Glutamatergic neuron (in vitro differentiated cells): ENCODE measurements around the gene TBC1D30. TPM values are rescaled to one million over a fixed set of nuclear protein-coding genes. Genes with fewer than 3 reads are reported as not detected.

ENCODE experiments used
- DNase-seq: peaks from one replicate; pipeline ENCODE4 v3.0.0; 2022
- H3K27ac Mint-ChIP-seq: one replicate; pipeline ENCODE4 v1.8.0; 2020; ENCODE audit warnings: mild to moderate bottlenecking, mixed read lengths, inconsistent platforms; ENCODE audit not compliant: unreplicated experiment
- H3K27me3 Mint-ChIP-seq: one replicate; pipeline ENCODE4 v1.8.0; 2020; ENCODE audit warnings: mild to moderate bottlenecking, moderate library complexity, mixed read lengths, inconsistent platforms; ENCODE audit not compliant: unreplicated experiment
- H3K36me3 Mint-ChIP-seq: one replicate; pipeline ENCODE4 v1.8.0; 2020; ENCODE audit warnings: mild to moderate bottlenecking, mixed read lengths, inconsistent platforms; ENCODE audit not compliant: unreplicated experiment
- H3K4me1 Mint-ChIP-seq: one replicate; pipeline ENCODE4 v1.8.0; 2020; ENCODE audit warnings: mild to moderate bottlenecking, low read depth, mixed read lengths, inconsistent platforms; ENCODE audit not compliant: unreplicated experiment
- H3K4me3 Mint-ChIP-seq: one replicate; pipeline ENCODE4 v1.8.0; 2020; ENCODE audit warnings: mild to moderate bottlenecking, mixed read lengths, inconsistent platforms; ENCODE audit not compliant: unreplicated experiment
- H3K9me3 Mint-ChIP-seq: one replicate; pipeline ENCODE4 v1.8.0; 2020; ENCODE audit warnings: mild to moderate bottlenecking, moderate library complexity, mixed read lengths, inconsistent platforms; ENCODE audit not compliant: unreplicated experiment
- total RNA-seq: library from RNA; stranded (reverse); fragmentation: NEBNext Ultra II Directional; extraction: Animal tissue kit (Norgen Biotek cat#: 25700); gene quantifications from one replicate; pipeline ENCODE4 v1.2.1, GENCODE V29; 2021; ENCODE audit not compliant: unreplicated experiment
- TF ChIP-seq, protein P1 (sequence below): fragments of 200-600 bp; sonication (generic); IDR thresholded peaks from one replicate; pipeline ENCODE4 v1.5.0; 2021; ENCODE audit not compliant: partially characterized antibody, unreplicated experiment

The TBC1D30 gene
- total RNA-seq, 1 donor from 2014 or later, result 15.2 TPM

DNA sequence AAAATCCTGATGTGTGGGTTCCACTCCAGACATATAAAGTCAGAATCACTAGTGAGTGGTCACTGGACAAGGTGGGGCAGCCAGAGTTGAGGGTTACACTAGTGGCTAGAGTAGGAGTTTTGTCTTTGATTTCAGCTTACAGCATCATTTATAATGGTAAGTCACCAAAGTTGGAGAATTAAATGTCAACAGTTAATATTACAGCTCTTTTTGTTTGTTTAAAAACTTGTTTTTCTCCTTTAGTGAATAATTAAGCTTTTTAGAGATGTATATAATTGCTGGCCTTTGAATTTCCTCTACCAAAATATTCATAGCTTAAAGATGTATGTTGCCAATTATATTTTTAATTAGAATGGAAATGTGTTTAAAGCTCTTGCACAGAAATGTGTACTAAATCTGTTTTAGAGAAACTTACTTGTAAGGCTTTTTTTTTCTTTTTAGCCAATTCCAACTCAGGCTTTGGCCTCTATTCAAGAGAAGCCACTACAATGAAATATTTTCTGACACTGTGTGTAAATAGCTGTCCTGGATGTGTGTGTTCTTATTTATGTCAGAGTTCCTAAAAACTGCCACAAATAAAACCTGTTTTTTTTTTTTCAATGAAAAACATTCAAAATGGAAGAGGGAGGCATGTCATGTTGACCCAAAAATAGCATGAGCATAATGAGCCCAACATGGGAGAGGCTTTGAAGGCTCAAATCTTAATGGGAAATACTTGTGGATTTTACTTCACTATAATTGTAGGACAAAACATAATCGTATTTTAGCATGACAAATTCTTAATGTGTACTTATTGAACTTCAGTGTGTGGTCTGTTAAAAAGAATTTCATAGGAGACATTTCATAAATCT is 92.2 kb downstream of the TBC1D30 start:
- H3K36me3 Mint-ChIP-seq, result no peaks in the 10 kb centered on the region

DNA sequence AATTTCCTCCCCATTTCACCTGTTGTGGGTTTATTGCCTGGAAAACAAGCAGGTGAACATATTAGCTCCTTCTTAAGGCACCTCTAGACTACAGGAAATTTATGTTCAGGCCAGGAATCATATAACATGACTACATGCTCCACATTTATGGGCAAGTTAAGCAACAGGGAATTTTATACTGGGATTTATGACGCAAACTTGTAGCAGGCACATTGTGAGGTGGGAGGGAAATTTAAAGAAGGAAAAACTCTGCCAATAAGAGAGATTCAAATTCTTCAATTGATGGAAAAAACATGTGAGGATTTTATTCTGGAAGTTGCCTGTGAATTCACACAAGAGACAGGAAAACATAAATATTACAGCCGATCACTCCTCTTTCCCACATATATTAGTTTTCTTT is 93.9 kb downstream of the TBC1D30 start:
- H3K9me3 Mint-ChIP-seq, result no peaks in the 10 kb centered on the region
- no peaks in the 10 kb centered on the region for H3K36me3 Mint-ChIP-seq
- no peak overlapping the region for H3K27ac Mint-ChIP-seq
- no peak for DNase-seq
- no peaks in the 10 kb centered on the region for H3K27me3 Mint-ChIP-seq
- no peaks in the 10 kb centered on the region for H3K4me1 Mint-ChIP-seq
- no peak overlapping the region for H3K4me3 Mint-ChIP-seq
- TF ChIP-seq, protein P1, sequence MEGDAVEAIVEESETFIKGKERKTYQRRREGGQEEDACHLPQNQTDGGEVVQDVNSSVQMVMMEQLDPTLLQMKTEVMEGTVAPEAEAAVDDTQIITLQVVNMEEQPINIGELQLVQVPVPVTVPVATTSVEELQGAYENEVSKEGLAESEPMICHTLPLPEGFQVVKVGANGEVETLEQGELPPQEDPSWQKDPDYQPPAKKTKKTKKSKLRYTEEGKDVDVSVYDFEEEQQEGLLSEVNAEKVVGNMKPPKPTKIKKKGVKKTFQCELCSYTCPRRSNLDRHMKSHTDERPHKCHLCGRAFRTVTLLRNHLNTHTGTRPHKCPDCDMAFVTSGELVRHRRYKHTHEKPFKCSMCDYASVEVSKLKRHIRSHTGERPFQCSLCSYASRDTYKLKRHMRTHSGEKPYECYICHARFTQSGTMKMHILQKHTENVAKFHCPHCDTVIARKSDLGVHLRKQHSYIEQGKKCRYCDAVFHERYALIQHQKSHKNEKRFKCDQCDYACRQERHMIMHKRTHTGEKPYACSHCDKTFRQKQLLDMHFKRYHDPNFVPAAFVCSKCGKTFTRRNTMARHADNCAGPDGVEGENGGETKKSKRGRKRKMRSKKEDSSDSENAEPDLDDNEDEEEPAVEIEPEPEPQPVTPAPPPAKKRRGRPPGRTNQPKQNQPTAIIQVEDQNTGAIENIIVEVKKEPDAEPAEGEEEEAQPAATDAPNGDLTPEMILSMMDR, result no peak

More for the DNA sequence above, 92.2 kb downstream of the TBC1D30 start:
- Mint-ChIP-seq H3K9me3 (no peaks in the 10 kb centered on the region), H3K4me3 (no peak overlapping the region), H3K27ac (no peak overlapping the region), H3K4me1 (no peaks in the 10 kb centered on the region), H3K27me3 (no peaks in the 10 kb centered on the region)
- TF ChIP-seq, protein P1, result no peak
- no peak for DNase-seq

DNA sequence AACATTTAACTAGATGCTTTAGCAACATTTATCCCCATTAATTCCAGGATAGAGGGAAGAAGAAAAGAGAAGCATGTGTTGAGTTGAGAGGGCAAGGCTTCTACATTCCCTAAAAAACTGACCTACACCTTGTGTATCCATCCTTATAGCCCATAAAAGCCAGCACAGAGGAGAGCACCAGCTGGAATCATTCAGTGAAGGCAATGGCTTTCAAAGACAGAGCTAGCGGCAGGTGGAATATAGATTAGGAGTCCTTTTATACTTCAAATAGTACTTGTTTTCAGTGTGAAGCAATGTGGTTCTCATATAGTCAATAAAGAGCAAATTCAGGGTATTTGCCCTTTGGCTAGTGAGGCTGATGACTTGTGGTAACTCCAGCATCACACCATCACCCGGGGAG is 94.4 kb downstream of the TBC1D30 start:
- Mint-ChIP-seq H3K4me1 (no peaks in the 10 kb centered on the region), H3K9me3 (no peaks in the 10 kb centered on the region), H3K36me3 (no peaks in the 10 kb centered on the region), H3K27ac (no peak overlapping the region), H3K27me3 (no peaks in the 10 kb centered on the region), H3K4me3 (no peak overlapping the region)
- TF ChIP-seq, protein P1, result no peak
- no peak for DNase-seq

DNA sequence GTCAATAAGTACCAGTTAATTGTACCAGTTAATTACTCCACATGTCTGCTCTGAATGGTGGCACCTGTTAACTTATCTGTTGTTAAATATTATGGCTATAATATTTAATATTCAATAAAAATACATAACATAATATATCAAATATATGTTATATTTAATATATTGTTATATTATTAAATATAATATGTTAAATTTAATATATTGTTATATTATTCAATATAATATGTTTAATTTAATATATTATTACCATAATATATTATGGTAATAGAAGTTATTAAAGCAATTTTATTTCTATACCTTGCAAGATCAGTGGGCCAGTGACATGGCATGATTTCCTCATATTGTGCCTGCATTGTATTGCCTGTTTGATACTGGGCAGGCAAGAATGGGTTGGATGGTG is 98.4 kb downstream of the TBC1D30 start:
- no peaks in the 10 kb centered on the region for H3K36me3 Mint-ChIP-seq
- no peak for DNase-seq
- no peaks in the 10 kb centered on the region for H3K9me3 Mint-ChIP-seq
- H3K4me3 Mint-ChIP-seq, result no peak overlapping the region
- TF ChIP-seq, protein P1, result no peak
- H3K27ac Mint-ChIP-seq, result no peak overlapping the region
- H3K4me1 Mint-ChIP-seq, result no peaks in the 10 kb centered on the region
- no peaks in the 10 kb centered on the region for H3K27me3 Mint-ChIP-seq

DNA sequence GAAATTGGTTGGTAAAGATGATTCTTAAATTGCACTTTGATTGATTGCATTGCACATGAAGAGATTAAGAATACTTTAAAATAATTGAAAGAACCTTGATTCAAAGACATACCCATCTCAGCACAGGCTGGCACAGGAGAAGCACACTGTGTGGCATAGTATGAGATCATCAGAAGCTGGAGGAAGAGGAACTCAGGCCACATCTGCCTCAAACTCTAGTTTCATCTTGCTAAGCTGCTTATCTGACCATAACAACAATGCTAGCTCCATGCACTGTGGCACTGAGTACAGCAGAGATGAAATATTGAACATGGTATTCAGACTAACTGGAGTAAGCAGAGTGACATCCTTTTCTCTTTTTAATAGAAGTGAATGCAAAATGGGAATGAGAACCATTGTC is 99.1 kb downstream of the TBC1D30 start:
- Mint-ChIP-seq H3K9me3 (no peaks in the 10 kb centered on the region), H3K36me3 (no peaks in the 10 kb centered on the region), H3K4me3 (no peak overlapping the region), H3K4me1 (no peaks in the 10 kb centered on the region), H3K27ac (no peak overlapping the region), H3K27me3 (no peaks in the 10 kb centered on the region)
- no peak for DNase-seq
- TF ChIP-seq, protein P1, result no peak

Other genes with a start within 250 kb of the TBC1D30 start
- gene RASSF3, start 214.2 kb upstream of the TBC1D30 start, total RNA-seq, result 28.2 TPM
- 145 TPM for gene GNS, start 65.2 kb upstream of the TBC1D30 start, total RNA-seq